ENCODE data around the gene UBALD2.
A peak's percentile ranks its signal among the peaks of the same experiment; 100 is the strongest.
"Not testable (repeated sequence)": the region's sequence is repeated elsewhere in the genome, so short reads cannot be mapped to it uniquely, and the experiment has no call there.

The UBALD2 gene

DNA sequence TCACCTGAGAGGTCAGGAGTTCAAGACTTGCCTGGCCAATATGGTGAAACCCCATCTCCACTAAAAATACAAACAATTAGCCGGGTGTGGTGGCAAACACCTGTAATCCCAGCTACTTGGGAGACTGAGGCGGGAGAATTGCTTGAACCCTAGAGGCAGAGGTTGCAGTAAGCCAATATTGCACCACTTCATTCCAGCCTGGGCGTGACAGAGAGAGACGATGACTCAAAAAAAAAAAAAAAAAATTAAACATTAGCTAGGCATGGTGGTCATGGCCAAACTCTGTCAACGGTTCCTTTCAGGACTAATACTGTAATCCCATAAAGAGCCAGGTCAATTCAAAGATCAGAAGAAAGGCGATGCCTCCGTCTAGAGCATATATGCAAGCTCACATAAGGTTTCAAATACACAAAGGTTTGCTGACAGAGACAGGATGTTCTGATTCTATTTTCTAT is 27.3 kb upstream of the UBALD2 start:
- H3K9me3 ChIP-seq (ENCODE audit: control insufficient read depth, low read length) = no peaks in the 10 kb centered on the region

DNA sequence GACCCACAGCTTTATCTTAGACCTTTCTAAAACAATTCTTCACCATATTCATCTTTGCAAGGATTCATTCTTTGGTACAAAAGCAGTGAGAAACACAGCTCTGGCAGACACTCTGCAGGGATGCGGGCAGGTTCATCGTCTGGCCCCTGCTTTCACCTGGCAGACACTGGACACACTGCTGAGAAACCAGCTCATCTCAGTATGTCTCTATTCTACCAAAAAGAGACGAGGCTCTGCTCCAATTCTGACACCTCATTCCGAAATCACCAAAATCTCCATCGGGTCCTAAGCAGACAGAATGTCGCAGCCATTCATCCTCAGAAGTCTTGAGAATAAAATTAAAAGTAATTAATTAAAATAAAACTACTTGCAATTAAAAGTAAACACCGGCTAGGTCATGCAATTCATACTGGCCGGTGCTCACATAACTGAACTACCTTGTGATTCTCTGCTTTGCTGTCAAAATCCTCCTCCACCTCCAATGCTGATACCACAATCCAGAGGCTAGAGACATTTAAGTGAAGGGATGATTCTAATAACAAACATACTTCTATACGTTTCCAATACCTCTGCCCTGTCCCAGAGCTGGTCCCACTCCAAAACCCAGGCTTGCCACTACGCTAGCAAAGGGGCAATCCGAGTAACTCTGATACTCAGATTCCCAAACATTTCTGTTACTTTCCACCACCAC is 26.2 kb upstream of the UBALD2 start:
- peaks cover 26% of the 10 kb centered on the region for H3K27me3 ChIP-seq (ENCODE audit: control insufficient read depth, insufficient read depth, low read length)
- H3K36me3 ChIP-seq (ENCODE audit: control insufficient read depth, insufficient read depth, low read length) = no peaks in the 10 kb centered on the region
- no peak overlapping the region for H3K4me3 ChIP-seq (ENCODE audit: low read length)
- H3K9ac ChIP-seq (ENCODE audit: low read length) = no peak overlapping the region
- no peaks in the 10 kb centered on the region for H3K9me3 ChIP-seq (ENCODE audit: control insufficient read depth, low read length)
- H3K4me1 ChIP-seq (ENCODE audit: control insufficient read depth, insufficient read depth, low read length) = no peaks in the 10 kb centered on the region

More for the DNA sequence above, 27.3 kb upstream of the UBALD2 start:
- no peaks in the 10 kb centered on the region for H3K36me3 ChIP-seq (ENCODE audit: control insufficient read depth, insufficient read depth, low read length)
- H3K4me3 ChIP-seq (ENCODE audit: low read length) = no peak overlapping the region
- no peak overlapping the region for H3K9ac ChIP-seq (ENCODE audit: low read length)
- H3K27me3 ChIP-seq (ENCODE audit: control insufficient read depth, insufficient read depth, low read length) = peaks cover 22% of the 10 kb centered on the region
- no peaks in the 10 kb centered on the region for H3K4me1 ChIP-seq (ENCODE audit: control insufficient read depth, insufficient read depth, low read length)

DNA sequence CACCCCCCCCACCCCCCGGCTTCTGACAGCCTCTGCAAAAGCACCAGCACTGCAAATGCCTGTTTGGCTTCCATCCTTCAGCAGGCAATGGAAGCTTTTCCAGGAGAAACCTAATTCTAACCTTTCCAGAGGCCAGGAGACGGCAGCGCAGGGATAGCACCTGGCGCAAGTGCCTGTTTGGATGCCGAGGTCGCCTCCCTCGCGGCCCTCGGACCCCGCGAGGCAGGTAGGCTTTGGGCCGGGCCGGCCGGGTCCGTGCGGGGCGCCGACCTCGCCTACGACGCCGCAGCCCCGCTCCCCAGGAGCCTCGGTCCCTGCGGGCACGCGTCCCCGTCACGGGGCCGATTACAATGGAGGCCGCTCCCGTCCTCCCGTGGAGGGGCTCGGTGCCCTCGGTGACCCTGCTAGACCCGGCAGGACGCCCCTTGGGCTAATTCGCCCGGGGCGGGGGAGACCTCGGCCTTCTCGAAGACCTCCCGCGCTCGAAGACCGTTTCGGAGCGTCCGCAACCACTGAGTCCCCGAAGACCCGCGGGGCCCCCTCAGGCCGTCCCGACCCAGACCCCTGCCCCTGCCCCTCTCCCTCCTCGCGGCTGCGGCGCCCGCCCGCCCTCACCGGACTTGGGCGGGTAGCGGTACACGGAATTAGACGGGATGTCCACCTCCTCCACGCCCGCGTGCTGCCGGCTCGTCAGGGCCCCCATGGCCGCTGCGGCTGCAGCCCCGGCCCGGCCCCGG is 25.4 kb upstream of the UBALD2 start:
- H3K4me1 ChIP-seq (ENCODE audit: control insufficient read depth, insufficient read depth, low read length) = no peaks in the 10 kb centered on the region
- peaks cover 26% of the 10 kb centered on the region for H3K27me3 ChIP-seq (ENCODE audit: control insufficient read depth, insufficient read depth, low read length)
- H3K9me3 ChIP-seq (ENCODE audit: control insufficient read depth, low read length) = no peaks in the 10 kb centered on the region
- H3K36me3 ChIP-seq (ENCODE audit: control insufficient read depth, insufficient read depth, low read length) = no peaks in the 10 kb centered on the region
- no peak overlapping the region for H3K9ac ChIP-seq (ENCODE audit: low read length)
- no peak overlapping the region for H3K4me3 ChIP-seq (ENCODE audit: low read length)

DNA sequence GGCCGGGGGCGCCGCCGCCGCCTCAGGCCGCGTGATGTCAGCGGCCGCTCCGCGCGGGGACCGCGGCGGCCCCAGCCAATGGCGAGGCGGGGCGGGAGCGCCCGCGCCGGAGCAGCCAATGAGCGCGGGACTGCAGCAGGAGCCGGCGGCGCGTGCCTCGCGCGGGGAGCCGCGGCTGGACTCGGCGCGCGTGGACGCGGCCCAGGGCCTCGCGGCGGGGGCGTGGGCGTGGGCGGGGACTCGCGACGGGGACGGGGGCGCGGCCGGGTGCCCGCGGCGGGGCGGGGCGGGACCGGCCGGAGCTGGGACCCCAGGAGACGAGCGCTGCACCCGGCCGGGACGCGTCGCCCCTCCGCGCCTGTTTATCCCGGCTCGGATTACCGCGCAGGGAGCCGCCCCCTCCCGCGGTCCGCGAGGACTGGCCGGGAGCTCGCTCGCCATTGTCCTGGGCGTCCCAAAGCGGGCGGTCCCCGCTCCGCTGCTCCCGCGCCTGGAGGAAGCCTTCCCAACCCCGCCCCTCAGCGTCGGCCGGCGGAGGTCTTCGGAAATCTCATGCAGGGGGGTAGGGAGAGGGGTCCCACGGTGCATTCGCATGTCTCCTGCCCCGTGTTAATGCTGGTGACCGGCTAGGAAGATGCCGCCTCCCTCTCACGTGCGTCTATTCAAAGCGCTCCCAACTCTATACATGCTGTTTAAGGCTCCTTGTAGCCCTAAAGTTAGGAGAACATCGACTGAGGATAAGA is 24.5 kb upstream of the UBALD2 start, which contains the start of gene RNF157:
RNF157 (minus strand) TSS at position 33 of the 743 bp plus-strand sequence. CDS start 253 bp downstream, outside the sequence.
- H3K27me3 ChIP-seq (ENCODE audit: control insufficient read depth, insufficient read depth, low read length) = peaks cover 26% of the 10 kb centered on the region
- peak within 1 kb of the TSS; percentile 55 for H3K4me3 ChIP-seq (ENCODE audit: low read length)
- no peaks in the 10 kb centered on the region for H3K36me3 ChIP-seq (ENCODE audit: control insufficient read depth, insufficient read depth, low read length)
- H3K4me1 ChIP-seq (ENCODE audit: control insufficient read depth, insufficient read depth, low read length) = no peaks in the 10 kb centered on the region
- H3K9me3 ChIP-seq (ENCODE audit: control insufficient read depth, low read length) = no peaks in the 10 kb centered on the region
- peak within 1 kb of the TSS; percentile 62 for H3K9ac ChIP-seq (ENCODE audit: low read length)

DNA sequence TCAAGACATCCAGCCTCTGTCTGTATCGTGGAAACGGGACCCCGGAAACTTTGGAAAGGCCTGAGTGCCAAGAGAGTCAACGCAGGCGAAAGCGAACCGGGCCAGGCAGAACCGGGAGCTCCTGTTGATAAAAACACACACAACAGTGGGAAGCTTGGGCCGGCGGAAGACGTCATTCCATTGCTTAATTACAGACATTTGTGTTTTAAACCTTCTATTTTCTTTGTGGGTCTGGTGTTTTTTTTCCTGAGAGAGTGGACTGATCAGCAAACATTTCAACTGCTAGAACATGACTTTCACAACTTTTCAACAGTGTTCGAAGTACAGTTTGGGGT is 24.0 kb upstream of the UBALD2 start:
- peaks cover 26% of the 10 kb centered on the region for H3K27me3 ChIP-seq (ENCODE audit: control insufficient read depth, insufficient read depth, low read length)

DNA sequence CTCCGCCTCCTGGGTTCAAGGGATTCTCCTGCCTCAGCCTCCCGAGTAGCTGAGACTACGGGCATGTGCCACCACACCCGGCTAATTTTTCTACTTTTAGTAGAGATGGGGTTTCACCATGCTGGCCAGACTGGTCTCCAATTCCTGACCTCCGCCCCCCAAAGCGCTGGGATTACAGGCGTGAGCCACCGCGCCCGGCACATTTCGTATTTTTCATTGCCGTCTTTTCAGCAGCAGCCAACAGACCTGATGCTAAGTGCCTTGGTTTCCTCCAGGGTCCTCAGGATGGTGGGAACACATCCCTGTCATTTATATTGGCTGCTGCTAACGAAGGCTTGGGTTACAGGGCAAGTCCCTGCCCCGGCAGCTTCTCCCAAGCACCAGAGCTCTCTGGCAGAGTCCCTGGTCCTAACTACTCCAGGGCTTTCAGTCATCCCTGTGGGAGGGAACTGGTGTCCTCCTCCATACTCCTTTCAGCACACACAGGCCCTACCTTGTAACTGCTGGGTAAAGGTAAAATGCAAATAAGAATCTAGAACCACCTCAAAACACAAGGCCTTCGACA is 23.4 kb upstream of the UBALD2 start:
- peaks cover 8% of the 10 kb centered on the region for H3K4me1 ChIP-seq (ENCODE audit: control insufficient read depth, insufficient read depth, low read length)
- H3K4me3 ChIP-seq (ENCODE audit: low read length) = no peak overlapping the region
- H3K9ac ChIP-seq (ENCODE audit: low read length) = no peak overlapping the region
- H3K36me3 ChIP-seq (ENCODE audit: control insufficient read depth, insufficient read depth, low read length) = no peaks in the 10 kb centered on the region
- peaks cover 26% of the 10 kb centered on the region for H3K27me3 ChIP-seq (ENCODE audit: control insufficient read depth, insufficient read depth, low read length)
- H3K9me3 ChIP-seq (ENCODE audit: control insufficient read depth, low read length) = no peaks in the 10 kb centered on the region

More for the DNA sequence above, 24.0 kb upstream of the UBALD2 start:
- H3K36me3 ChIP-seq (ENCODE audit: control insufficient read depth, insufficient read depth, low read length) = no peaks in the 10 kb centered on the region
- peak overlapping the region; percentile 55 for H3K4me3 ChIP-seq (ENCODE audit: low read length)
- H3K4me1 ChIP-seq (ENCODE audit: control insufficient read depth, insufficient read depth, low read length) = peaks cover 2% of the 10 kb centered on the region
- H3K9me3 ChIP-seq (ENCODE audit: control insufficient read depth, low read length) = no peaks in the 10 kb centered on the region
- H3K9ac ChIP-seq (ENCODE audit: low read length) = peak overlapping the region; percentile 62

DNA sequence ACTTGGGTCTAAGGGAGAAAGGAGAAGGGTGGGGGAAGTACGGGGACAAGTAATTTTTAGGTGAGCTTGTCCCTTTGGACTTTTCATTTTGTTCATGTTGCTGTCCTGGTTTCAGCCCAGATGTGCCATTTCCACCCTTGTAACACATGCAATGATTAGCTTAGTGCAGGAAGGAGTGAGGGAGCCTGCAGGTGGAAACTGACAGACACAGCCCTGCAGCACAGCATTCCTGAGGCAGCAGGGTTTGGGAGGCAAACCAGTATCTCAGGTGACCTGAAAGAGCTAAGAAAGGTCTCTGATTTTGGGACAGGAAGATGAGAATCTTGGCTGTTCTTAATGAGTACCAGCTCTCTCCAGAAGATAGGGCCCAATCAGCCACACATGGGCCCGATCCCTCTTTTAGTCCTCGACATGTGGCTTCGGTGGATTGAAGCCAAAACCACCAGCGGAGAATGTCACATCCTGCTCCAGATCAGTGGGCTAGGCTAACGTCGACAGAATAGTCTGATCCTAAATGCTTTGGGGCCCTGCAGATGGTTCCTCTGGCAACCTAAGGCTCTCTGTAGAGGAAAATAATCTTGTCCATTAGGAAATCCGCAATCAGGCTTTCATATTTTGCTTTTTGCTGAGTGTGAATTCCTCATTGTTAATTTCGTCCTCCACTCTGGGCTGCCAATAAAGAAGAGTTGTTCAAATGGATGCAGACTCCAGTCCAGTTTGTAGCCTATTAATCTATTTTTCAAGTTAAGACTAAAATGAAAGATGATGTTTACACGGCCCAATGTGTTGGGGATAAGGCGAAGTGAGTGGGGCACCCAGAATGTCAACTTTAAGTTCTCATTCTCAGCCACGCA is 21.1 kb upstream of the UBALD2 start:
- Histone ChIP-seq H3K4me3 (ENCODE audit: low read length) (no peak overlapping the region), H3K27me3 (ENCODE audit: control insufficient read depth, insufficient read depth, low read length) (peaks cover 26% of the 10 kb centered on the region), H3K36me3 (ENCODE audit: control insufficient read depth, insufficient read depth, low read length) (no peaks in the 10 kb centered on the region), H3K9me3 (ENCODE audit: control insufficient read depth, low read length) (no peaks in the 10 kb centered on the region), H3K9ac (ENCODE audit: low read length) (no peak overlapping the region), H3K4me1 (ENCODE audit: control insufficient read depth, insufficient read depth, low read length) (peaks cover 19% of the 10 kb centered on the region)

DNA sequence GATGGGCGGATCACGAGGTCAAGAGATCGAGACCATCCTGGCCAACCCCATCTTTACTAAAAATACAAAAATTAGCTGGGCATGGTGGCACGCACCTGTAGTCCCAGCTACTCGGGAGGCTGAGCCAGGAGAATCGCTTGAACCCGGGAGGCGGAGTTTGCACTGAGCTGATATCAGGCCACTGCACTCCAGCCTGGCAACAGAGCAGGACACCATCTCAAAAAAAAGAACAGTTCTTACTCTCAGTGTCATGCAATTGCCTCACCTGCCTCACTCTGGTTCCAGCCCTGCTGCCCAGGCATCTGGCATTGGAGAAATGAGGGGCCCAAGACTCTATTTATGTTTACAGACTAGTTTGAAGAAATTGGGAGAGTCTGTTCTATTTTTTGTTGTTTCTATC is 20.4 kb upstream of the UBALD2 start:
- H3K9me3 ChIP-seq (ENCODE audit: control insufficient read depth, low read length); H3K4me3 ChIP-seq (ENCODE audit: low read length); H3K36me3 ChIP-seq (ENCODE audit: control insufficient read depth, insufficient read depth, low read length); H3K9ac ChIP-seq (ENCODE audit: low read length): not testable (repeated sequence)
- Histone ChIP-seq H3K27me3 (ENCODE audit: control insufficient read depth, insufficient read depth, low read length) (peaks cover 23% of the 10 kb centered on the region), H3K4me1 (ENCODE audit: control insufficient read depth, insufficient read depth, low read length) (peaks cover 19% of the 10 kb centered on the region)

DNA sequence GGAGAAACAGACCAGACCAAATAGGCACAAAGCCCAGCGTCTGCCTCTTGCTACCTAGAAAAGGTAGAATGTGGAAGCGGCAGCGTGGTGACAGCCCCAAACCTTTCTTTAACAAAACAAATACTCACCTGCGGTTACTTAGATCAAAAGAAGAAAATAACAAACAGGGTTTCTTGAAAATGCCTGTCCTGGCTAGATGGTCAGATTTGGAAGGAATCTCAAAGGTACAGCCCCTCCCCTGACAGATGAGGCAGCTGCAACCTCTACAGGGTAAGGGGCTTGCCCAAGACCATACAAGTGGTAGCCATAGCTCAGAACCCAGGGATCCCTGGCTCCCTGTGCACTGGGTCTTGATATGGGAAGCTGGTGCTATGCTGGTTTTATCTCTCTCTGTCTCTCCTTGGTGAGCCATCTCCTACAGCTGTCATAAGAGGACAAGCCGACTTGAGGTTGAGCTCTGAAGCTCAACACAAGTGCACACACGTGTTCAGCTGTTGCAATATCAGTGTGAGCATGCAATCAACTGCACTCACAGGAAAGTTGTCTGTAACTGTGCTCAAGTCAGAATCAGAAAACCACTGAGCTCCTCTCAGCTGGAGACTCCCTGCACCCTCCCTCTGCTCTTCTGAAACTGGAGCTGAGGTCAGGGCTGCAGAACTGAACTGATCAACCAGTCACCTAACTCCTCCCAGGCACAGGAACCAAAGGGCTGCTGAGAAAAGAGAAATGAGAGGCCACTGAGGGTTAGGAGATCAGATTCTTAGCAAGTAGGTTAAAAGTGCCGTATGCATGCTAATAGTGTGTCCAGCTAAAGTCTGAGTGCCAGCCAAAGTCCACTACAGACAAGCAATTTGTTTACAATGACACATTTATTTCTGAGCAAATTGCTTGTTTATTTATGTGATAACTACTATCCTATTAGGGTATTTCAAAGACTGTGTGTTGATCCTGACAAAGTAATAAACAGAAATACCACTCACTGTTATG is 18.8 kb upstream of the UBALD2 start:
- H3K9me3 ChIP-seq (ENCODE audit: control insufficient read depth, low read length) = no peaks in the 10 kb centered on the region
- H3K36me3 ChIP-seq (ENCODE audit: control insufficient read depth, insufficient read depth, low read length) = no peaks in the 10 kb centered on the region
- H3K4me1 ChIP-seq (ENCODE audit: control insufficient read depth, insufficient read depth, low read length) = peaks cover 23% of the 10 kb centered on the region
- no peak overlapping the region for H3K9ac ChIP-seq (ENCODE audit: low read length)
- peaks cover 14% of the 10 kb centered on the region for H3K27me3 ChIP-seq (ENCODE audit: control insufficient read depth, insufficient read depth, low read length)
- H3K4me3 ChIP-seq (ENCODE audit: low read length) = no peak overlapping the region

DNA sequence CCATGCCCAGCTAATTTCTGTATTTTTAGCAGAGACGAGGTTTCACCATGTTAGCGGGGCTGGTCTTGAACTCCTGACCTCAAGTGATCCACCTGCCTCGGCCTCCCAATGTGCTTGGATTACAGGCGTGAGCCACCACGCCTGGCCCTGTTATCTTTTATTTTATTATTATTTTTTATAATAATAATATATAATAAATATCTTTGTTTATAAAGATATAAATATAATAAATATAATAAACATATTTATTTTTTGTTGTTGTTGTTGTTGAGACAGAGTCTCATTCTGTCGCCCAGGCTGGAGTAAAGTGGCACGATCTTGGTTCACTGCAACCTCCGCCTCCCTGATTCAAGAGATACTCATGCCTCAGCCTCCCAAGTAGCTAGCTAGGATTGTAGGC is 17.8 kb upstream of the UBALD2 start:
- no peaks in the 10 kb centered on the region for H3K9me3 ChIP-seq (ENCODE audit: control insufficient read depth, low read length)
- H3K27me3 ChIP-seq (ENCODE audit: control insufficient read depth, insufficient read depth, low read length) = peaks cover 5% of the 10 kb centered on the region
- H3K9ac ChIP-seq (ENCODE audit: low read length) = no peak overlapping the region
- peaks cover 32% of the 10 kb centered on the region for H3K4me1 ChIP-seq (ENCODE audit: control insufficient read depth, insufficient read depth, low read length)
- H3K4me3 ChIP-seq (ENCODE audit: low read length) = no peak overlapping the region
- H3K36me3 ChIP-seq (ENCODE audit: control insufficient read depth, insufficient read depth, low read length) = no peaks in the 10 kb centered on the region

Measured in mucosa of stomach (tissue), 1 donor.